DMS153 (cell line): ENCODE data around the gene ARHGAP42.
A peak's percentile ranks its signal among the peaks of the same experiment; 100 is the strongest.
"Not testable (repeated sequence)": the region's sequence is repeated elsewhere in the genome, so short reads cannot be mapped to it uniquely, and the experiment has no call there.

Experiments used
- DNase-seq: peaks from one replicate; lab custom pipeline; 2025; lab: John Stamatoyannopoulos, UW

Gene ARHGAP42

DNA sequence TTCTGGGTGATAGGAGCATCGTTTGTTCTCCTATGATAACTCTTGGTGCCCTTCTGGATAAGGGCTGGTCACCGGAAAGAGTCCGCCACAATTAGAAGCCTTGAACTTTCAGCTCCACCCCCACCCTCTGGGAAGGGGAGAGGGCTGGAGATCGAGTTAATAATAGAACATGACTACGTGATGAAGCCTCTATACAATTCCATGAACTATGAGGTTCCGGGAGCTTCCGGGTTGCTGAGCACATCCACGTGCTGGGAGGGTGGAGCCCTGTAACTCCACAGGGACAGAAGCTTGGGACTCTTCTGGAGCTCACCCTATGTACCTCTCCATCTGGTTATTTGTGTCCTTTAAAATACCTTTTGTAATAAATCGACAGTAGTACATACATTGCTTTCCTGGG lies 40.3 kb downstream of the ARHGAP42 start:
- DNase-seq = no peak

DNA sequence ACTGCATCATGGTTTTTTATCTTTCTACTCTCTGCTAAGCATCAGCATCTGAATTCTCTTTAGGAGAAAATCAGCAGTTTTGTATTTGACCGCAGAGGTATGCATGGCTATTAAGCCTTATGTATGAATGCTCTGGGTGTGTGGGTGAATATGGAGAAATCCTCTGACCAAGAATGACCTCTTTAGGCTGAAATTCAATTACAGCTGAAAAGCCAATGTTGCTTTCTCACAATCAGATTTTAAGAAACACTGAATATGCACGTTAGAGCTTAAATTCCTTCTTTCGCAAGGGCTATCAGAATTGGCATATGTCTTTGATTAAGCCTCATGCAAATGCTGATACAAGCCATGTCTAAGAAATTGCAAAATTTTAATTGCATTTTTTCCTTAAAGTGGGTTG lies 43.2 kb downstream of the ARHGAP42 start:
- DNase-seq = no peak

DNA sequence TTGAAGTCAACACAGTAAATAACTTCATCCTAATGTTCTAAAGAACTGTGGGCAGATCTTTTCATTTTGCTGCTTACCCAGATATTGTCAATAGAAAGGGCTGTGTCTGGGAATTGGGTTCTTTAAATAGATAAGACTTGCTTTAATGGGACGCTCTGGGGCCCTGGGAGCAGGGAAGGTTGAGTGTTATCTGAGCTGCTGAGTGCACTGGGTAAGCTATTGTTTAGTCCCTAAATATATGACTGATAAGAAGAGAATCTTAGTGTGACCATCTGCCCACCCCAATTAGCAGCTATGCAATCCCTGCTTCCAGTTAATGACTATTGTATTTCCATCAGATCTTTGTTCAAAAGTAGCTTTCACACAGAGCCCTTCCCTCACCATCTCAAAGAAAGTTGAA lies 44.4 kb downstream of the ARHGAP42 start:
- DNase-seq = no peak

DNA sequence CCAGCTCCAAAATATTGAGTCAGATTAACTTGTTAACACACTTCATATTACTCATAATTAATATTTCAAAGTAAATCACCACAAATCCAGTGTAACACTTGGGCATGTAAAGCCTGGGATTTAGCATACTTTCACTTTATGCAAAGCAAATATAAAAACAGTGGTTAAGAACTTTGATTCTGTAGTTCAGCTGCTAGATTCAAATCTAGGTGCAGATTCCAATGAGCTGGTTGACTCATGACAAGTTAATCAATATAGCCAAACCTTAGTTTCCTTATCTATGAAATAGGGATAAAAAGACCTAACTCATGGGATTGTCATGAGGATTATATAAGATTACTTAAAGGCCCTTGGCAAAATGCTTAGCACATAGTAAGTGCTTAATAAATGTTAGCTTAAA lies 45.9 kb downstream of the ARHGAP42 start:
- DNase-seq = no peak

DNA sequence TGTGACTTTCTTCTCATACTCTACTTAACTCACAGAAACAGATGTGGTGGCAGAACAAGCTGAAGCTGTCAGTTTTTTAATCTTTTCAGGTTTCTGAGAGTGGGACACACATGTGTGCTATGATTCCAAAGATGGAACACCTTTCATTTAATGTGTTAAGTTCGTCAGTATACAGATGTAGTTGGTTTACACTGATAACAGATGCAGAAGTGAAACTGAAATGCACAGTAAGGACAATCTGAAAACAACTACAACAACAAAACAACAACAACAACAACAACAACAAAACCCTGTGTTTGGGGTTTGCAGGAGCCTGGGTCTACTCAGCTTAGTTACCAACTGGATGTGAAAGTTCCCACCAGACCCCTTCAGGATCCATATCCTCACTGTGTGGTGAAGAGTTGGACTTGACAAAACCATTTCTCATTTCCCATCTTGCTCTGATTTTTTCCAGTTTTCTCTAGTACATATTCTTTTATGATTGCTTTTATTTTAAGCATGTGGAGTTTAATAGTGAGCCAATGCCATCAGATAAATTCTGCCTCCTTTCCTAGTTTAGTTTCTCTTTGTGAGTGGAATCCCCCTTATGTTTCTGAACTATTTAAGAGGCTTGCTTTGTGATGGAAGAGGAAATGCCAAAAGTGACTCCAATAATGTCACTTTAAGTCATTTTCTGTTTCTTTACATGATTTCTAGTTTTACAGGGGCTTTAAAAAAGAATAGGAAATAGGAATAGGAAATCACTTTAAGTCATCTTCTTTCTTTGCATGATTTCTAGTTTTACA lies 47.8 kb downstream of the ARHGAP42 start:
- DNase-seq = no peak

DNA sequence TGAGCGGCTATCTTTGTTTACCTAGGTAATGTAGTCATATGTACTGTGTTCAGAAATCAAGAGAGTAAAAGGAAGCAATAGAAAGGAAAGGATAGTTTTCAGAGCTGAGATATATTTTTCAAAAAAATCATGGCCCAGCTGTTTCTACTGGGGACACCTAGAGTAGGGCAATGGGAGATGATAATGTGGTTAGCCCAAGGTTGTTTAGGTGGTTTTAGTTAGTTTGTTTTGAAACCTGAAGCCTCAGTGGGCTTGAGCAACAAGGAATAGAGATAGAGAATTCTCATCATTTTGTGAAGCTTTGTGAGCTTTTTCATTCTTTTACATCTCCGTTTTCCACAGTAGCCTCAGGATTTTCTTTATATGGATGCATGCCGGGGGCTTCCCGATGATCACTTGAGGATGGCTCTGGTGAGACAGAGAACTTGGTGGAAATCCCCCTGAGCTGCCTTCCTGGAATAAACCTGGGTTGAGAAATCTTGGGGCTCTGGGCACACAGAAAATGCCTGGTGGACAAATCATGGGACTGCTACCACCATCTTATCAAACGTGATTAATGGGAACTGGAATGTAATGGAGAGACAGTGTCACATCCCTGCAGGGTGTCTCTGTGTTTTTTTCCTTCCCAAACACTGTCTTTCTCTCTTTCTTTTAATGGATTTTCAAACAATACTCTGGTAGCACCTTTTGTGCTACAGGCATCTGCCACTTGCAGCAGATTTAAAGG lies 49.0 kb downstream of the ARHGAP42 start:
- DNase-seq = no peak

DNA sequence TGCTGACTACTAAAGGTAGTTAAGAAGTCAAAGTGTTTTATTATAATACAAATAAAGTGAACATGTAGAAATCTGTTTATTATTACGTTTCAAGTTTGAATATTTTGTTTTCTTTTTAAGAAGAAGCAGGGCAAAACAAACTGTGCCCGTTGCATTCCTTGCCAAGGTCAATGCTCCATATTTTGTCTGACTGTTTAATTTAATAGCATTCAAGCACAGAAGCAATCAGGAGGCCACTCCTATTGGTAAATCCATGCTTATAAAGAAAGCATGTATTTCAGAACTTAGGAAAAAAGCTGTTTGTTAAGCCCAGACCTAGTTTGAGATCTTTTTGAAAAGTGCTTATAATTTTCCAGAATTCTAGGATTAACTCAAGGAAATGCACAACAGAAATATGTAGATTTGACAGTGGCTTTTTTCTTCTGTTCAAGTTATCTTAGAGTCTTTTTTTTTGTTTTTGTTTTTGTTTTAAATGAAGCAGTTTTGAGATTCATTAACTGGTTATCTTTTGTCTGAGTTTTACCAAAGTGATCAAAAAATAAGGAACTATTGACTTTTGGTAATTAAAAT lies 51.7 kb downstream of the ARHGAP42 start:
- DNase-seq = no peak

DNA sequence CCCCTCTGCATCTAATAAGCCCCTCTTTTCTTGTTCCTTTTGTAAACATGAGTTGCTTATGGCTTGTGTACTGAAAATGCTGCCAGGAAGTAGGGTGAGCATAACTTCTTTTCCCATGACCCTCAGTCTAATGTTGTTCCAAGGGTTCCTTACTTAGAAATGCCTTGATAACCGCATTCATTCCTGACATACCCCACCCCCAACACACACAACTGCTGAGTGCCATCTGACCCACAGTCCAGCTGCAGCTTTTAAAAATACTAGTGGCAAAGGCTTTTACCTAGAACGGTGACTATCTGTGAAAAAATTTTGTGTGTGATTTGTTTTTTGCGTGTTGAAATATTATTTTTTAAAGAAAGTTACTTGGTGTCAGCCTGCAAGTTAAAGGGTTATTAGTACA lies 52.6 kb downstream of the ARHGAP42 start:
- DNase-seq = no peak

DNA sequence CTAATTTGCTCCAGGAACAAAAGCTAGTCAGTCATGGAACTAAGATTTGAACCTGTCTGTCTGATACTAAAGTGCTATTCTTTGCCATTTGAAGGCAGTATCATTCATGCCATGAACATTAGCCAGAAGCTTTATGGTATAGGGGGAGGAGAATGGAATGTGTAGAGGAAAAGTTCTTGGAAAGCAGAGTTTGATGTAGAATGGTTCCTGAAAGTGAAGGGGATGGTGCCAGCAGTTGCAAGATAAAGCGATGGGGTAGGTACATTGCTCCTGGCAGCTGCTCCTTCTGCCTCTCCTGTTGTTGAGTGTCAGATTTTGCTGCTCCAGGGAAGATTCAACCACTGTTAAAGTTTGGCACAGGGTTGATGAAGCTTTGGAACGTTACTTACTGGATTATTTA lies 53.4 kb downstream of the ARHGAP42 start:
- DNase-seq = no peak

DNA sequence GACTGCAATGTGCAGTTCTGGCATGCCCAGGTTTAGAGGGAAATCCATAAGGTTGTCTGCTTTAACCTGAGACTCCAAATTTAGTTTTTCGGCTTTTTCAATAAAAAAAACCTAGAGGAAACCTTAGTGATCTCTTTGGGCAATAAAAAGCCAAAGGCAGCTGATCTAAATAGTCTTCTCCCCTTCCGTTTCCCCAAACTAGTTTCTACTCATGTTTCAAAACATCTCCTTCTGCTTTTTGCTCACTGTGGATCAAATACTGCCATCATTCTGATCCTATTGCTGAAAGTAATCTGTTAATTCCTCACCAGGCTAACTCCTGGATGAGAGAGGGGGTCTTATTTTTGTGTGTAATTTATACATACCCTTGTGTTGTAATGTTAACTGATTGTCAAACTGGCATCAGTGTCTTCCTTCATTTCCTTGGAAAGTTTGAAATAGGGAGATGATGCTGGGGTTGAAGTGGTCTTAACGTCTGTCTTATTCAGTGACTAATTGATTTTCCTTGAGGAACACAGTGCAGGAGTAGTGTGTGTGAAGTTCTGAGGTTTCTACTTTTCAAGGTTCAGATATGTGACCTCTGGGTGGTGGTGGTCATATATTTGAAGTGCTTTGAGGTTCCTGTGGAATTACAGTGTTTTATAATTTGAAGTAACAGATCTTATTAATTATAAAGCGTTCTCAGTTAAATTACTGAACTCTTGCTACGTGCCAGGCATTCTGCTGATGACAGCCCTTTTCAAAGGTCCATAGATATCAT lies 55.0 kb downstream of the ARHGAP42 start:
- DNase-seq = no peak

DNA sequence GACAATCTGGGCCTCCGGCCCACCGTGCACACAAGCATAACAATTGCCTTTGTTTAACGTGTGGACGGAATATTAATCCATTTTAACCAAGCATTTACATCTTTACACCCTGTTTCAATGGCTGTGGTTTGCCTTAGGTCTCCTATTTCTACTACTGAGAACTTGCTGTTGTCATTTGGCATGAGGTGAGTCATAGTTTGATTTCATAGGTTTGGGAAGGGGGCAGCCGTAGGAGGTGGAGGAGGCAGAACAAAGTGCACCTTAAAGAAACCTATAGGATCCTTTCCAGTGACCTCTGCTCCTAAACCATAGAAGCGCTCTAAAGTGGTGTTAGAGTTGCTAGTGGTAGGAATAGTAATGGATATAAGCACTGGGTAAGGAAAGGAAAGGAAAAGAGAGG lies 59.4 kb downstream of the ARHGAP42 start:
- DNase-seq = no peak

DNA sequence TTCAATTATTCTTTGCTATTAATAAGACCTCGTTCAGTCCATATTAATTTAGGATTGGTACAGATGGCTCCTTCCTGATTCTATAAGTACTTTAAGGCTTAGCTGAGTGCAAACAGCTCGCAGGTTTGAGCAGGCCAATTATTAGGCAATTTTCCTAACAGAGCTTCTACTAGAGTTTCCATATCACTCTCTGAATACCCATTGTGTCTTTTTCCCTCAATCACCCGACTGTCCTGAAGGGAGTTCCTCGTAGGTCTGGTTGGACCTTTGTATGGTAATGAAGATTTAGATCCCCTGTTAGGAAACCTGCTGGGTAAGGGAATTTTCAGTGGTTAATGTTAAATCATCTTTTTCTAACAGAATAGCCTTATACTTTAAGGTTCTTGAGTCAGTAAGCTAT lies 61.1 kb downstream of the ARHGAP42 start:
- no peak for DNase-seq

DNA sequence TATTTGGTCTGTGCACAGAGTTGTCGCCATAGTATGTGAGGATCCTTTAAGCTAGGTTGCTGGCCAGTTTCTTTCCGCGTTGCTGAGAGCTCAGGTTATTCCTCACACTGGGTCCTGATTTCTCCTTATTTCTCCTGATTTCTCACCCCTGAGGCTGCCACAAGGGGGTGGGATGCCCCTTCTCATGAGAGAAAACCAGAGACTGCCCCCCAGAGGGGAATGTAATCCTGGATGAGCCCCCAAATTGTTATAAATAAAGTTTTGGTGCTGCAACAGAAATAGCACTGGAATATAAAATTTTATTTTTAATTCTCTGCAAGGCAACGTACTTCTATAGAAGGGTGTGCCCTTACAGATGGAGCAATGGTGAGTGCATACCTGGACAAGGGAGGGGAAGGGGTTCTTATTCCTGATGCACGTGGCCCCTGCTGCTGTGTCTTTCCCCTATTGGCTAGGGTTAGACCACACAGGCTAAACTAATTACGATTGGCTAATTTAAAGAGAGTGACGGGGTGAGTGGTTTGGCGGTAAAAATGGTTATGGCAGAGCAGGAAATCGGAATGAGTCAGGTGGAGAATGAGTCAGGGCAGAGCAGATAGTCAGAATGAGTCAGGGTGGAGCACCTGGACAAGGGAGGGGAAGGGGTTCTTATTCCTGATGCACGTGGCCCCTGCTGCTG lies 62.9 kb downstream of the ARHGAP42 start:
- not testable (repeated sequence) for DNase-seq

DNA sequence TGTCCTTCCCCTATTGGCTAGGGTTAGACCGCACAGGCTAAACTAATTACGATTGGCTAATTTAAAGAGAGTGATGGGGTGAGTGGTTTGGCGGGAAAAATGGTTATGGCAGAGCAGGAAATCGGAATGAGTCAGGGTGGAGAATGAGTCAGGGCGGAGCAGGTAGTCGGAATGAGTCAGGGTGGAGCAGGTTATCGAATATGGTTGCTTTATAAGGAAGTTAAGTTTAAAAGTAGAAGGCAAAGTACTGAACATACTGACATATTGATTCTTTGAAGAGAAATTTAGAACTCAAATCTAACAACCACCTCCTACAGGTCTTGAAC lies 63.4 kb downstream of the ARHGAP42 start:
- DNase-seq = not testable (repeated sequence)

DNA sequence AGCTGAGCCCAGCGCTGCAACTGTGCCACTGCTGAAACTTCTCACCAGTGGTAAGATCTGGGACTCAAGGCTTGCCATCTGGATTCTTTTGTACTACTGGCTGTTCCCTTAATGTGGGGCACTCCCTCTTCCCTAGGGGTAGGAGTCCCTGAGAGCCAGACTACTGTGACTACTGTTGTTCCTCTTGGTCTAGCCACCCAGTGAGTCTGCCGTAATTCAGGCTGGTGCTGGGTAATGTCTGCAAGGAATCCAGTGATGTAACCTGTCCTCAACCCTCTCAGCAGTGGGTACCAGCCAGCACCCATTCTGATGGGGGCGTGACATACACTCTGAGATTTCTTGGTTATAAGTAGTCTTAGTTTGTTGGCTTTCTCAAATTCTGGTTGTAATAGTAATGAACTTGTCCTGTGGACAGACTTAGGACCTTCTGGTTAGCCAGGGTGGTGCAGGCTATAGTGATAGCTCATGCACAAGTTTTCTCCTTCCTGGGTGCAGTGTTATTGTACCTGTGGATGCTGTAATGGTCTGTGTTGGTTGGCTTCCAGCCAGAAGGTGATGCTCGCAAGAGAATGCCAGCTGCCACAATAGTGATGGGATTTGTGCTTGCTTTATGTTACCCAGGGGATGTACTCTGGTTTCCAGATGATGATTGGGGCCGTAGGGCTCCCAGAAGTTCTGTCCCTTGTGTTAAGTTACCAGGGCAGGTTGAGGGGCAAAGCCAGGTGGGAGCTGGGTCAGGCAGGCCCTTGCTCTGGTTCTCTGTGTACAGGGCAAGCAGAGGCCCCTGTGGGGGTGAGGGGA lies 65.5 kb downstream of the ARHGAP42 start:
- DNase-seq = peak; percentile 73

DNA sequence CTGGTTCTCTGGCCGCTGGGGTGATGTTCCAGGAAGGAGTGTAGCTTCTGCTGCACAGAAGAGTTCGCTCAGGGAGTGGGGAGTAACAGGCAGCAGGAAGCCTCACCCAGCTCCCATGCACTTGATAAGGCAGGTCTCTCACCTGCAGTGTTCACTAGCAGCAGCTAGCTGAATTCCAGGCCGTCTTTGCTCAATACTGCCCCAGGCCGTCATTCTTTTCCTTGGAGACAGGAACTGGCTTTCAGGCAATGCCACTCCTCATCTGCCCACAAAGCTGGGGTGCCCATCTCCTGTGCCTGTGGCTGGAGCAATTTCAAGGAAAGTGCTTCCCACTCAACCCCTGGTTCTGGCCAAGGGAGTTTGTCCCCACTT lies 66.1 kb downstream of the ARHGAP42 start:
- peak; percentile 21 for DNase-seq

DNA sequence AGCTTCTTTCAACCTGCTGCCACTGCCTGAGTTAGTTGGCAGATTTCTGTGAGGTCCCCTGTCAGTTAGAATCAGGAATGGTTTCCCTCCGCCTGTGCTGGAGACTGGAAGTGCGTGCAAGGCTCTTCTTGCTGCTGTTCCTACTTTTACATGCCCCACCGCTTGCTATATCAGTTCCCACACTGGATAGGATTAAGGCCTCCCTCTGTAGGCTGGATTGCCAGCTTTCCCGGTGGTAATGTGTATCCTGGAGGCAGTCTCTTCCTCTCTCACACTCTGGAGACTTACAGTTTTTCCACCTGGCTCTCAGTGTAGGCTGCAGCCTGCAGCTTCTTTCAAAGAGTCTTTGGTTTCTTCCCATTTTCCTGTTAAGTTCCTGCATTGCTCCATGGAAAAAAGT lies 66.5 kb downstream of the ARHGAP42 start:
- DNase-seq = no peak

DNA sequence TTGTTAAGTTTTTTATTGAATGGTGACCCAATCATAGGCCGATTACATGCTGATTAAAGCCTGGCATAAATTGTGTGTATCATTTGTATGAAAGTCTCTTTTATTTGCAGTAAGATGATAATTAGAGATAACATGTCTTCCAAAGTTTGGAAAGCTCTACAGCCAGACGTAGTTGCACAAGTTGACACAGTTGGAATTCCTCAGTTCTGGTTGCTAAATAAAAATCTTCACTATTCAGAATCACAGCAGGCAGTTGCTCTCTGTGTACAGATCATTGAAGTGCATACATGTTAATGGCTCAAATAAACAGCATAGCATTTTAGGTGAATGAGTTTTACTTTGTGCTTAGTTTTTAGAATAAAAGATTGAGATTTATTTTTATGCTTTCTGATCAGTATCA lies 69.5 kb downstream of the ARHGAP42 start:
- DNase-seq = no peak

DNA sequence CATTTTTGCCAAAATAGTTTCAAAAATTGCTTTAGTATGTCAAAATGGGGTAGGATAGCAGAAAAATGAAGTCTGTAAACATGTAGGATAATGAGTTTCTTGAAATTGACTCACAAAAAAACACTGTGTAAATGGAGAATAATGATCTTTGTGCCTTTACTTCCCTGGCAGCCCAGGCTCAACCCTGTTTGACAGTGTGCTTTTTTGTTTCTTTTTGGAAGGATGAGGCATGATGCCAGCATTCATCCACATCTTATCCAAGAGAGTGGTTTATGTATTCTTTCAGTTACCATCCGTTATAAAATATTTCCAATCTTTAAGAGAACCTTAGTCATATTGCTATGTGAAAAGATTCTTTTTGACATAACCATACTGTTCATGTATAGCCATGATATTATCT lies 70.6 kb downstream of the ARHGAP42 start:
- no peak for DNase-seq

DNA sequence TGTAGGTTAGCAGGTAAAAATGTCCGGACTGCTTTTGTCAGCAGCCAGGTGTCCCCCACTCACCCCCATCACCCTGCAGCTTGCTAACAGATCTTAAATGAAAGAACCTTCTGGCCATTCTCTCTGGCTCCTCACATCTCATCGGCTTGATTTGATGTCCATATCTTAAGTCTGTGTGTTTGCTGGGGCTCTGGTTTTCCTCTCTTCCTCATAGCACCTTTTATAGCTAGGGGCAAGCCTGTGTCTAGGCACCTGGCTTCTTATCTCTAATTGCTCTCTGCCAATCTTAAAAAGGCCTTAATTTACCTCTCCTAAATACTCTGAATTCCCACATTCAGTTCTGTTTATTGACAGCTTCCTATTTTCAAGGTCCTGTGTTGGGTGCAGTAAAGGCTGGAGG lies 72.0 kb downstream of the ARHGAP42 start:
- DNase-seq = no peak

DNA sequence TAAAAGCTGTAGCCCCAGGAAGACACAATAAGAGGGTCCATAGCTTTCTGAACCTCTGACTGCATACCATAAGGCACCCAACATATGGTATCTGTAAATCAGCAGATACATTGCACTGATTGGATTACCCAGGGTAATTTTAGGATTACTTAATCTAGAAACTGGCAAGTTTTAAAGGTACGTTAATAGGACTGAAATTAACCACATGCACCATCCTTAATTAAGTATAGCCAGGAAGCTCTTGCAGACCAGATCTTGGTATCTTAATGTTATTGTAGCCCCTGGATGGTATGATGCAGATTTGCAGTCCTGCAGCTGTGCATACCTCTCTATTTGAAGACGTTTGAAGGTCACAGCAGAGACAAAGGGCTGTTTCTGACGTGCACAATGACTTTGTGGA lies 72.8 kb downstream of the ARHGAP42 start:
- no peak for DNase-seq
